ENCODE measurements around the gene ELAVL1. TPM values are rescaled to one million over a fixed set of nuclear protein-coding genes. Genes with fewer than 3 reads are reported as not detected.

ELAVL1 gene
- total RNA-seq, 1 donor from 2014 or later: 107 TPM

- Histone ChIP-seq H4K20me1 (ENCODE audit: insufficient read depth, low read length) (peaks cover 94% of the 10 kb centered on the region), H3K79me2 (ENCODE audit: insufficient read depth, low read length) (peaks cover 69% of the 10 kb centered on the region)
- H3K36me3 Mint-ChIP-seq (ENCODE audit: low read depth, unreplicated experiment): peaks cover 5% of the 10 kb centered on the region
Measured at GRCh38 chr19:7981661-7982060, 23.8 kb downstream of the ELAVL1 start.

GRCh38 chr19:7981199-7981598, 24.2 kb downstream of the ELAVL1 start:
- Mint-ChIP-seq H3K27ac (ENCODE audit: unreplicated experiment) (peak overlapping the region; percentile 5), H3K9me3 (ENCODE audit: unreplicated experiment) (no peaks in the 10 kb centered on the region), H3K36me3 (ENCODE audit: low read depth, unreplicated experiment) (peaks cover 4% of the 10 kb centered on the region), H3K4me3 (ENCODE audit: unreplicated experiment) (no peak overlapping the region), H3K4me1 (ENCODE audit: low read depth, unreplicated experiment) (peaks cover 3% of the 10 kb centered on the region), H3K27me3 (ENCODE audit: low read depth, unreplicated experiment) (no peaks in the 10 kb centered on the region)
- no peaks in the 10 kb centered on the region for H3K27me3 ChIP-seq (ENCODE audit: insufficient read depth, low read length)
- FAIRE-seq (no peak), DNase-seq (ENCODE audit: low read depth) (no peak)
- H3K4me3 ChIP-seq (ENCODE audit: insufficient read depth, low read depth, low read length): no peak overlapping the region
- H2AFZ ChIP-seq (ENCODE audit: low read depth, low read length): no peak overlapping the region
- TF ChIP-seq CTCF (IDR thresholded peaks at IDR 0.05; ENCODE audit: insufficient read depth, low read depth, low read length) (no peak), EZH2 (IDR thresholded peaks at IDR 0.05; ENCODE audit: insufficient read depth, low read length) (no peak)
- H3K36me3 ChIP-seq (ENCODE audit: insufficient read depth, low read length): peaks cover 5% of the 10 kb centered on the region
- no peak overlapping the region for H3K27ac ChIP-seq (ENCODE audit: low read depth, low read length)
- H4K20me1 ChIP-seq (ENCODE audit: insufficient read depth, low read length): peaks cover 90% of the 10 kb centered on the region
- no peak overlapping the region for H3K9ac ChIP-seq (ENCODE audit: low read length)
- H3K4me2 ChIP-seq (ENCODE audit: low read length): no peak overlapping the region
- no peaks in the 10 kb centered on the region for H3K9me3 ChIP-seq (ENCODE audit: insufficient read depth, low read depth, low read length)
- peaks cover under 1% of the 10 kb centered on the region for H3K4me1 ChIP-seq (ENCODE audit: insufficient read depth, low read length)
- peaks cover 68% of the 10 kb centered on the region for H3K79me2 ChIP-seq (ENCODE audit: insufficient read depth, low read length)

More at GRCh38 chr19:7981661-7982060, 23.8 kb downstream of the ELAVL1 start:
- Histone ChIP-seq H3K4me2 (ENCODE audit: low read length) (no peak overlapping the region), H2AFZ (ENCODE audit: low read depth, low read length) (no peak overlapping the region), H3K9me3 (ENCODE audit: insufficient read depth, low read depth, low read length) (no peaks in the 10 kb centered on the region), H3K27ac (ENCODE audit: low read depth, low read length) (no peak overlapping the region), H3K4me1 (ENCODE audit: insufficient read depth, low read length) (peaks cover 5% of the 10 kb centered on the region), H3K36me3 (ENCODE audit: insufficient read depth, low read length) (peaks cover 5% of the 10 kb centered on the region), H3K27me3 (ENCODE audit: insufficient read depth, low read length) (no peaks in the 10 kb centered on the region), H3K9ac (ENCODE audit: low read length) (no peak overlapping the region), H3K4me3 (ENCODE audit: insufficient read depth, low read depth, low read length) (no peak overlapping the region)
- H3K4me1 Mint-ChIP-seq (ENCODE audit: low read depth, unreplicated experiment): peaks cover 8% of the 10 kb centered on the region
- no peaks in the 10 kb centered on the region for H3K27me3 Mint-ChIP-seq (ENCODE audit: low read depth, unreplicated experiment)
- no peak overlapping the region for H3K4me3 Mint-ChIP-seq (ENCODE audit: unreplicated experiment)
- H3K9me3 Mint-ChIP-seq (ENCODE audit: unreplicated experiment): no peaks in the 10 kb centered on the region
- FAIRE-seq: no peak
- H3K27ac Mint-ChIP-seq (ENCODE audit: unreplicated experiment): no peak overlapping the region
- no peak for DNase-seq (ENCODE audit: low read depth)
- no peak for TF ChIP-seq EZH2 (IDR thresholded peaks at IDR 0.05; ENCODE audit: insufficient read depth, low read length)
- no peak for TF ChIP-seq CTCF (IDR thresholded peaks at IDR 0.05; ENCODE audit: insufficient read depth, low read depth, low read length)

GRCh38 chr19:7980635-7981121, 24.8 kb downstream of the ELAVL1 start:
- no peak for TF ChIP-seq EZH2 (IDR thresholded peaks at IDR 0.05; ENCODE audit: insufficient read depth, low read length)
- no peak for TF ChIP-seq CTCF (IDR thresholded peaks at IDR 0.05; ENCODE audit: insufficient read depth, low read depth, low read length)
- Mint-ChIP-seq H3K27me3 (ENCODE audit: low read depth, unreplicated experiment) (no peaks in the 10 kb centered on the region), H3K4me1 (ENCODE audit: low read depth, unreplicated experiment) (no peaks in the 10 kb centered on the region), H3K36me3 (ENCODE audit: low read depth, unreplicated experiment) (peaks cover 3% of the 10 kb centered on the region), H3K4me3 (ENCODE audit: unreplicated experiment) (no peak overlapping the region), H3K27ac (ENCODE audit: unreplicated experiment) (no peak overlapping the region), H3K9me3 (ENCODE audit: unreplicated experiment) (no peaks in the 10 kb centered on the region)
- H3K4me3 ChIP-seq (ENCODE audit: insufficient read depth, low read depth, low read length): no peak overlapping the region
- FAIRE-seq (no peak), DNase-seq (ENCODE audit: low read depth) (no peak)
- peaks cover 86% of the 10 kb centered on the region for H4K20me1 ChIP-seq (ENCODE audit: insufficient read depth, low read length)
- H3K27me3 ChIP-seq (ENCODE audit: insufficient read depth, low read length): no peaks in the 10 kb centered on the region
- no peak overlapping the region for H3K4me2 ChIP-seq (ENCODE audit: low read length)
- H3K4me1 ChIP-seq (ENCODE audit: insufficient read depth, low read length): no peaks in the 10 kb centered on the region
- peaks cover 62% of the 10 kb centered on the region for H3K79me2 ChIP-seq (ENCODE audit: insufficient read depth, low read length)
- H3K9me3 ChIP-seq (ENCODE audit: insufficient read depth, low read depth, low read length): no peaks in the 10 kb centered on the region
- no peak overlapping the region for H2AFZ ChIP-seq (ENCODE audit: low read depth, low read length)
- H3K36me3 ChIP-seq (ENCODE audit: insufficient read depth, low read length): peaks cover 5% of the 10 kb centered on the region
- no peak overlapping the region for H3K27ac ChIP-seq (ENCODE audit: low read depth, low read length)
- H3K9ac ChIP-seq (ENCODE audit: low read length): no peak overlapping the region
